ENCODE results near the gene GLP1R. TPM values are rescaled to one million over a fixed set of nuclear protein-coding genes. Genes with fewer than 3 reads are reported as not detected.

The GLP1R gene
- polyA plus RNA-seq: not detected in 3 replicates
- not detected for polyA plus RNA-seq (2011; ENCODE audit: low read depth)
- polyA plus RNA-seq (2011; cell fraction: cytosol; rRNA removed): not detected in 2 replicates
- not detected in 2 replicates for polyA plus RNA-seq (2011; cell fraction: nucleus; rRNA removed)
- not detected in 2 replicates for polyA plus RNA-seq (2012; ENCODE audit: low replicate concordance)
- not detected in 3 replicates for polyA minus RNA-seq
- polyA minus RNA-seq (2011; cell fraction: cytosol; rRNA and poly(A)+ RNA removed): not detected
- not detected in 2 replicates for polyA minus RNA-seq (2011; cell fraction: nucleus; rRNA and poly(A)+ RNA removed)

DNA sequence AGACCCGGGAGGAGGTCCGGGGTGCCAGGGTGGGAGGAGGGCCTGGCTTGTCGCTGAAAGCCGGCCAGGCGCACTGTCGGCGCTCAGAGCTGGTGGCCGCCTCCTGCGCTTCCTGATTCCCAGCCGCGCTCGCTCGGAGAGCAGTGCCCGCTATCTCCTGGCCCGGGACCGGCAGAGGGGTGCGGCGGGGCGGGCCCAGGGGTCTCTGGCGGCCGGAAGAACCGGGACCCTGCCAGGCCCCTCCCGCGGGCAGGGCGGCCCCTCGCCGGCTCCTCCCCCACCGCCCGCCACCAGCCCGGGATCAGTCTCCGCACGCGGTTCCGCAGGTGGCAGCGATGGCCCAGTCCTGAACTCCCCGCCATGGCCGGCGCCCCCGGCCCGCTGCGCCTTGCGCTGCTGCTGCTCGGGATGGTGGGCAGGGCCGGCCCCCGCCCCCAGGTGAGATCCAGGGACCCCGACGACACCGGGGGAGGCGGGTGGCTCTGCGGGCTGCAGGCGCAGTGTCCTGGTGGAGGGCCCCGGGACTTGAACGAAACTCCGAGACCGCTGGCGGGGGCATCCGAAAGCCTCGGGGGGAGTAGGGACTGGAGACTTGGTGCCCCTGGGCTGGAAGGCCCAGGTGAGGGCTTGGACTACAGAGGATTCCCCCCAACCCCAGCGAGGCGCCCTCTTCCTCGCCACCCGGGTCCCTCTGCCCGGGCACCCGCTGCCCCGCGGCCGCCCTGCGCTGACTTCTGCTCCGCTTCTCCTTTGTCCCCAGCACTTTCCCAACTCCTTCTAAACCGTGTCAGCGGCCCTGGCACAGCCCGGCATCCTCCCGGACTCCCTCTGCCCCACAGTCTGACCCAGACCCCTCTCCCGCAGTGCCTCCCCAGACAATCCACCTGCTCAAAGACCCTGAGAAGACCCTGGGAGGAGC, at the start of gene GLP1R:
TSS of gene GLP1R (plus strand) at position 301 of the 919 bp plus-strand sequence. CDS start at position 361, 60 bp downstream.
- no peak within 1 kb of the TSS for H2AFZ ChIP-seq (ENCODE audit: control insufficient read depth, low read length)
- no peaks in the 10 kb centered on the region for H3K9me1 ChIP-seq (ENCODE audit: control insufficient read depth, extremely low read depth, insufficient read depth, low read length)
- DNase-seq (ENCODE audit: low read depth, low spot score) (no peak), FAIRE-seq (no peak)
- peaks cover 35% of the 10 kb centered on the region for H3K27me3 ChIP-seq (ENCODE audit: control insufficient read depth, extremely low read depth, insufficient read depth, low read length)
- TF ChIP-seq CTCF (optimal IDR thresholded peaks at IDR 0.05 in 1 of 3, IDR thresholded peaks at IDR 0.05 in 1 of 3, conservative IDR thresholded peaks at IDR 0.05 in 1 of 3; ENCODE audit: extremely low read depth in 1 of 3, insufficient read depth in 2 of 3, low read length in 3 of 3): no peak
- peak; percentile 45 for TF ChIP-seq EZH2 (IDR thresholded peaks at IDR 0.05; ENCODE audit: low read length)
- H3K9me3 ChIP-seq (ENCODE audit: control insufficient read depth, low read depth, low read length): no peaks in the 10 kb centered on the region
- no peak within 1 kb of the TSS for H3K4me2 ChIP-seq (ENCODE audit: control insufficient read depth, extremely low read depth, insufficient read depth, low read depth, low read length)
- no peaks in the 10 kb centered on the region for H3K36me3 ChIP-seq (ENCODE audit: control insufficient read depth in 2 of 2, extremely low read depth in 1 of 2, insufficient read depth in 2 of 2, low read length in 2 of 2)
- H3K9ac ChIP-seq (ENCODE audit: control insufficient read depth, extremely low read depth, insufficient read depth, low read length): no peak within 1 kb of the TSS
- H3K4me1 ChIP-seq (ENCODE audit: control insufficient read depth, extremely low read depth, insufficient read depth, low read length): peaks cover 19% of the 10 kb centered on the region
- dilution Hi-C loops (cut with MboI; ENCODE audit: extremely low pct_ligation_motif_present, low sequenced_read_pairs): no loop called here
- H3K4me3 ChIP-seq (ENCODE audit: control insufficient read depth in 2 of 3, extremely low read depth in 1 of 3, insufficient read depth in 2 of 3, low read depth in 1 of 3, low read length in 3 of 3): no peak within 1 kb of the TSS
- H3K27ac ChIP-seq (ENCODE audit: control insufficient read depth, insufficient read depth, low read length): no peak within 1 kb of the TSS
- no peaks in the 10 kb centered on the region for H3K79me2 ChIP-seq (ENCODE audit: control insufficient read depth, insufficient read depth, low read length)
- H4K20me1 ChIP-seq (ENCODE audit: control insufficient read depth, extremely low read depth, insufficient read depth, low read length): no peaks in the 10 kb centered on the region

- dilution Hi-C loops (cut with MboI; ENCODE audit: extremely low pct_ligation_motif_present, low sequenced_read_pairs): no loop called here
- no peaks in the 10 kb centered on the region for H3K9me1 ChIP-seq (ENCODE audit: control insufficient read depth, extremely low read depth, insufficient read depth, low read length)
- H3K27me3 ChIP-seq (ENCODE audit: control insufficient read depth, extremely low read depth, insufficient read depth, low read length): peaks cover 14% of the 10 kb centered on the region
- peak; percentile 24 to 43 (median 42) for TF ChIP-seq CTCF (optimal IDR thresholded peaks at IDR 0.05 in 1 of 3, IDR thresholded peaks at IDR 0.05 in 1 of 3, conservative IDR thresholded peaks at IDR 0.05 in 1 of 3; ENCODE audit: extremely low read depth in 1 of 3, insufficient read depth in 2 of 3, low read length in 3 of 3)
- no peak for TF ChIP-seq EZH2 (IDR thresholded peaks at IDR 0.05; ENCODE audit: low read length)
- FAIRE-seq (no peak), DNase-seq (ENCODE audit: low read depth, low spot score) (no peak)
- H3K4me3 ChIP-seq (ENCODE audit: control insufficient read depth in 2 of 3, extremely low read depth in 1 of 3, insufficient read depth in 2 of 3, low read depth in 1 of 3, low read length in 3 of 3): no peak overlapping the region
- no peaks in the 10 kb centered on the region for H3K4me1 ChIP-seq (ENCODE audit: control insufficient read depth, extremely low read depth, insufficient read depth, low read length)
- H4K20me1 ChIP-seq (ENCODE audit: control insufficient read depth, extremely low read depth, insufficient read depth, low read length): no peaks in the 10 kb centered on the region
- H2AFZ ChIP-seq (ENCODE audit: control insufficient read depth, low read length): no peak overlapping the region
- H3K36me3 ChIP-seq (ENCODE audit: control insufficient read depth in 2 of 2, extremely low read depth in 1 of 2, insufficient read depth in 2 of 2, low read length in 2 of 2): no peaks in the 10 kb centered on the region
- no peaks in the 10 kb centered on the region for H3K79me2 ChIP-seq (ENCODE audit: control insufficient read depth, insufficient read depth, low read length)
- H3K4me2 ChIP-seq (ENCODE audit: control insufficient read depth, extremely low read depth, insufficient read depth, low read depth, low read length): no peak overlapping the region
- H3K9ac ChIP-seq (ENCODE audit: control insufficient read depth, extremely low read depth, insufficient read depth, low read length): no peak overlapping the region
- H3K9me3 ChIP-seq (ENCODE audit: control insufficient read depth, low read depth, low read length): no peaks in the 10 kb centered on the region
- H3K27ac ChIP-seq (ENCODE audit: control insufficient read depth, insufficient read depth, low read length): no peak overlapping the region
Observed at GRCh38 chr6:39003072-39003471, 45.5 kb upstream of the GLP1R start.

Measured in keratinocyte (primary cell).